ENCODE measurements around the gene ALOX15B. TPM values are rescaled to one million over a fixed set of nuclear protein-coding genes. Genes with fewer than 3 reads are reported as not detected.

ALOX15B gene
- total and polyA plus RNA-seq, 2 of the 13 experiments (the other 11 are each of a cell fraction or from before 2014, with no cell fraction given): not detected

DNA sequence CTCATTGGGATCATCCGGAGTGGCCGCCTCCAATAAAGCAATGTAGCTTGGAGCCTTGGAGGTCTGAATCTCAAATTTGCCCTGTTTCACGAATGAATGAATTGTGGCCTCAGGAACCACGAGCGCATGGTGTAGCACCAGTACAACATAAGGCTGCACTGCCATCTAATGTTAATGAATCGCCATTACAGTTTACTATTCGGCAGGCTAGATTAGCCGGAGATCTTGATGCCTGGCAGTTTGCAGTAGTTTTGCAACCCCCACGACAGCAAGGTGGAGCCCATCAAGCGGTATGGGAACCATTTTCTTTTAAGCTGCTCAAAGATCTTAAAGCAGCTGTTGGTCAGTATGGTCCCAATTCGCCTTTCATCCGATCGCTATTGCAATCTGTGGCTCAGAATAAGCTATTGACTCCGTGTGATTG lies 18.8 kb downstream of the ALOX15B start (continued):
- TF ChIP-seq ZNF274 (CRISPR knock-in tag; IDR thresholded peaks at IDR 0.05): peak; percentile 51; the same call in 1 of the 2 replicates
- no peak for TF ChIP-seq JUN (CRISPR knock-in tag; IDR thresholded peaks at IDR 0.05)
- TF ChIP-seq THAP11 (CRISPR knock-in tag; IDR thresholded peaks at IDR 0.05): no peak
- no peak for TF ChIP-seq ZFYVE20 (CRISPR knock-in tag; IDR thresholded peaks at IDR 0.05; ENCODE audit: borderline replicate concordance, low read depth)
- TF ChIP-seq ZNF558 (CRISPR knock-in tag; IDR thresholded peaks at IDR 0.05; ENCODE audit: borderline replicate concordance): no peak
- TF ChIP-seq MXD4 (CRISPR knock-in tag; IDR thresholded peaks at IDR 0.05): no peak; the same call in 1 of the 2 replicates
- 0 out of 2 replicates have a peak, but pooled peaks have one; percentile 12 for TF ChIP-seq ZNF205 (CRISPR knock-in tag; IDR thresholded peaks at IDR 0.05)
- TF ChIP-seq, protein P1, sequence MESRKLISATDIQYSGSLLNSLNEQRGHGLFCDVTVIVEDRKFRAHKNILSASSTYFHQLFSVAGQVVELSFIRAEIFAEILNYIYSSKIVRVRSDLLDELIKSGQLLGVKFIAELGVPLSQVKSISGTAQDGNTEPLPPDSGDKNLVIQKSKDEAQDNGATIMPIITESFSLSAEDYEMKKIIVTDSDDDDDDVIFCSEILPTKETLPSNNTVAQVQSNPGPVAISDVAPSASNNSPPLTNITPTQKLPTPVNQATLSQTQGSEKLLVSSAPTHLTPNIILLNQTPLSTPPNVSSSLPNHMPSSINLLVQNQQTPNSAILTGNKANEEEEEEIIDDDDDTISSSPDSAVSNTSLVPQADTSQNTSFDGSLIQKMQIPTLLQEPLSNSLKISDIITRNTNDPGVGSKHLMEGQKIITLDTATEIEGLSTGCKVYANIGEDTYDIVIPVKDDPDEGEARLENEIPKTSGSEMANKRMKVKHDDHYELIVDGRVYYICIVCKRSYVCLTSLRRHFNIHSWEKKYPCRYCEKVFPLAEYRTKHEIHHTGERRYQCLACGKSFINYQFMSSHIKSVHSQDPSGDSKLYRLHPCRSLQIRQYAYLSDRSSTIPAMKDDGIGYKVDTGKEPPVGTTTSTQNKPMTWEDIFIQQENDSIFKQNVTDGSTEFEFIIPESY (CRISPR knock-in tag; IDR thresholded peaks at IDR 0.05): no peak
- no peak for TF ChIP-seq ZNF7 (CRISPR knock-in tag; IDR thresholded peaks at IDR 0.05)
- TF ChIP-seq ZSCAN12 (CRISPR knock-in tag; IDR thresholded peaks at IDR 0.05): no peak
- no peak for TF ChIP-seq HES4 (CRISPR knock-in tag; IDR thresholded peaks at IDR 0.05; ENCODE audit: borderline replicate concordance)
- TF ChIP-seq CREM (IDR thresholded peaks at IDR 0.05): no peak
- no peak for TF ChIP-seq CREM (CRISPR knock-in tag; IDR thresholded peaks at IDR 0.05)
- no peak for TF ChIP-seq NFYB (CRISPR knock-in tag; IDR thresholded peaks at IDR 0.05)
- no peak for TF ChIP-seq KLF6 (CRISPR knock-in tag; IDR thresholded peaks at IDR 0.05)
- no peak for TF ChIP-seq TCF7L2 (IDR thresholded peaks at IDR 0.05; ENCODE audit: low read depth, low read length)
- no peak for TF ChIP-seq ZKSCAN1 (IDR thresholded peaks at IDR 0.05; ENCODE audit: low read length)
- no peak for TF ChIP-seq ZNF292 (CRISPR knock-in tag; IDR thresholded peaks at IDR 0.05; ENCODE audit: borderline replicate concordance, low read depth)
- TF ChIP-seq, protein P2, sequence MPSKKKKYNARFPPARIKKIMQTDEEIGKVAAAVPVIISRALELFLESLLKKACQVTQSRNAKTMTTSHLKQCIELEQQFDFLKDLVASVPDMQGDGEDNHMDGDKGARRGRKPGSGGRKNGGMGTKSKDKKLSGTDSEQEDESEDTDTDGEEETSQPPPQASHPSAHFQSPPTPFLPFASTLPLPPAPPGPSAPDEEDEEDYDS (CRISPR knock-in tag; IDR thresholded peaks at IDR 0.05): no peak
- TF ChIP-seq GABPA (IDR thresholded peaks at IDR 0.05; ENCODE audit: low read depth, low read length): no peak
- no peak for TF ChIP-seq GABPA (CRISPR knock-in tag; IDR thresholded peaks at IDR 0.05; ENCODE audit: low read depth)
- TF ChIP-seq KLF12 (CRISPR knock-in tag; IDR thresholded peaks at IDR 0.05; ENCODE audit: borderline replicate concordance): 0 out of 2 replicates have a peak, but pooled peaks have one; percentile 25
- no peak for TF ChIP-seq MEIS2 (CRISPR knock-in tag; IDR thresholded peaks at IDR 0.05)
- TF ChIP-seq, protein P3, sequence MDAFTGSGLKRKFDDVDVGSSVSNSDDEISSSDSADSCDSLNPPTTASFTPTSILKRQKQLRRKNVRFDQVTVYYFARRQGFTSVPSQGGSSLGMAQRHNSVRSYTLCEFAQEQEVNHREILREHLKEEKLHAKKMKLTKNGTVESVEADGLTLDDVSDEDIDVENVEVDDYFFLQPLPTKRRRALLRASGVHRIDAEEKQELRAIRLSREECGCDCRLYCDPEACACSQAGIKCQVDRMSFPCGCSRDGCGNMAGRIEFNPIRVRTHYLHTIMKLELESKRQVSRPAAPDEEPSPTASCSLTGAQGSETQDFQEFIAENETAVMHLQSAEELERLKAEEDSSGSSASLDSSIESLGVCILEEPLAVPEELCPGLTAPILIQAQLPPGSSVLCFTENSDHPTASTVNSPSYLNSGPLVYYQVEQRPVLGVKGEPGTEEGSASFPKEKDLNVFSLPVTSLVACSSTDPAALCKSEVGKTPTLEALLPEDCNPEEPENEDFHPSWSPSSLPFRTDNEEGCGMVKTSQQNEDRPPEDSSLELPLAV (CRISPR knock-in tag; conservative IDR thresholded peaks at IDR 0.05; ENCODE audit: low read depth): no peak
- no peak for TF ChIP-seq ZNF20 (CRISPR knock-in tag; IDR thresholded peaks at IDR 0.05)
- TF ChIP-seq, protein P4, sequence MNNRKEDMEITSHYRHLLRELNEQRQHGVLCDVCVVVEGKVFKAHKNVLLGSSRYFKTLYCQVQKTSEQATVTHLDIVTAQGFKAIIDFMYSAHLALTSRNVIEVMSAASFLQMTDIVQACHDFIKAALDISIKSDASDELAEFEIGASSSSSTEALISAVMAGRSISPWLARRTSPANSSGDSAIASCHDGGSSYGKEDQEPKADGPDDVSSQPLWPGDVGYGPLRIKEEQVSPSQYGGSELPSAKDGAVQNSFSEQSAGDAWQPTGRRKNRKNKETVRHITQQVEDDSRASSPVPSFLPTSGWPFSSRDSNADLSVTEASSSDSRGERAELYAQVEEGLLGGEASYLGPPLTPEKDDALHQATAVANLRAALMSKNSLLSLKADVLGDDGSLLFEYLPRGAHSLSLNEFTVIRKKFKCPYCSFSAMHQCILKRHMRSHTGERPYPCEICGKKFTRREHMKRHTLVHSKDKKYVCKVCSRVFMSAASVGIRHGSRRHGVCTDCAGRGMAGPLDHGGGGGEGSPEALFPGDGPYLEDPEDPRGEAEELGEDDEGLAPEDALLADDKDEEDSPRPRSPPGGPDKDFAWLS (CRISPR knock-in tag; IDR thresholded peaks at IDR 0.05; ENCODE audit: borderline replicate concordance): no peak
- TF ChIP-seq ZNF567 (CRISPR knock-in tag; IDR thresholded peaks at IDR 0.05; ENCODE audit: borderline replicate concordance): no peak
- TF ChIP-seq KDM5B (CRISPR knock-in tag; IDR thresholded peaks at IDR 0.05; ENCODE audit: borderline replicate concordance): 0 out of 2 replicates have a peak, but pooled peaks have one; percentile 17
- no peak for TF ChIP-seq POLR2G (IDR thresholded peaks at IDR 0.05; ENCODE audit: low read depth, low read length)
